DMS53 treated with DMSO at 0.1 percent for 48 hours (cell line): ENCODE measurements around the gene SLC48A1.

ENCODE experiments used
- DNase-seq: peaks from one replicate; lab custom pipeline; 2025; ENCODE audit not compliant: unreplicated experiment; lab: John Stamatoyannopoulos, UW

The SLC48A1 gene

GRCh38 chr12:47744005-47744651 is 28.9 kb upstream of the SLC48A1 start:
- DNase-seq: peak; percentile 96

DNA sequence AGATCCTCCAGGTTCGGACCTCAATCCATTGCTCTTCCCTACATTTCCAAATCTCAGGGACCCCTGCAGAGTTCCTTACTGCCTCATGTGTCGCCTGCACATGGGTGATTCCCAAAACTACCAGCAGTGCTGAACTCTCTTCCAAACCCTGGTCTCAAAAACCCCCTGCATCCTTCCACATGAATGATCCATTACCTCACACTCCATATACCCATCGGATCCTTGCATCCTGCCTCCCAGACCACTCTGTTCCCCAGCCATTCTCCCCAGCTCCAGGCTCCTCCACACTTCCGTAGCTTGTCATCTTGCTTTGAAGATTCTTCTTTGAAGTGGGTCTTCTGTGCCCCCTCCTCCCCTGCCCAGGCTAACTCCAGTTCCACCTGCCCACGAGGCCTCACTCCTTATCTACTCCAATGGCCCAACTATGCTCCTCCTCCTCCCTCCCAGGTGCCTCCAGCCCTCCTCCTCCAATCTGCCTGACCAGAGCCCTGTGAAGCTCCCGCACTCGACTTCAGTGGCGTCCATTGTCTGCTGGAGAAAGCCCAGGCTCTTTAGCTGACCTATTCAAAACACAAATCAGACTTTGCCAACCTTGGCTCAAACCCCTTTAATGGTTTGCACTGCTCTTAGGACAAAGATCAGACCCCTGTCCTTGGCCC is 28.1 kb upstream of the SLC48A1 start:
- no peak for DNase-seq

GRCh38 chr12:47745485-47746041 is 27.5 kb upstream of the SLC48A1 start:
- DNase-seq: no peak

GRCh38 chr12:47746073-47746472 is 27.0 kb upstream of the SLC48A1 start:
- DNase-seq: no peak

- DNase-seq: no peak
These were observed 26.5 kb upstream of the SLC48A1 start for GRCh38 chr12:47746523-47746922.

DNA sequence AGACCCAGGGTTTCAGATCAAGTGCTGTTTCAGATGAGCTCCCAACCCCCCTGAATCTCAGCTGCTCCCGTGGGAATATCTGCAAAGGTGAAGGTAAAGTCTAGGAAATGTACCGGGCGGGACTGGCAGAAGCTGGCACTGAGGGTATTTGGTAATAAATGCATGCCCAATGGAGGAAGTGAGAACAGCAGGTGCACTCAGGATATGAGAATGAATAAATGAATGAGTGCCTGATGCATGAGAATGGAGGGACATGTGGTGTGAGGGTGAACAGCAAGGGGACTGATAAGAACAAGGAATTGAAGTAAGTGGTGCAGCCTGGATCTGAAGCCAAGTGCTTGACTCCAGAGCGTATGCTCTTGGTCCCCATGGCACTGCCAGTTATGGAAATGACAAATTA is 25.9 kb upstream of the SLC48A1 start:
- no peak for DNase-seq

GRCh38 chr12:47747596-47748506 is 25.2 kb upstream of the SLC48A1 start:
- DNase-seq: no peak

DNA sequence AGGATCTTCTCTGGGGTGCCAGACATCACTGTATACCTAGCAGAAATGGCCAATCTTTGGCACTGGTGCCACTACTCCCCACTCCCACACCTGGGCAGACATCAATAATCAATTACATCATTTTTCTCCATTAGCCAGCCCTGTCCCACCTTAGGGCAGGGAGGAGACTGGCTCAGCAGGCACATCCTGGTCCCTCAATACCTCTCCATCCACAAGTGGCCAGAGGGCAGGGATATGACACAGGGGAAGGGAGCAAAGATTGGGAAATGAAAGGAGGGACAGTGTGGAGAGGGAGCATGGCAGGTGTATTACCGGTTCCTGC is 24.6 kb upstream of the SLC48A1 start:
- DNase-seq: no peak

DNA sequence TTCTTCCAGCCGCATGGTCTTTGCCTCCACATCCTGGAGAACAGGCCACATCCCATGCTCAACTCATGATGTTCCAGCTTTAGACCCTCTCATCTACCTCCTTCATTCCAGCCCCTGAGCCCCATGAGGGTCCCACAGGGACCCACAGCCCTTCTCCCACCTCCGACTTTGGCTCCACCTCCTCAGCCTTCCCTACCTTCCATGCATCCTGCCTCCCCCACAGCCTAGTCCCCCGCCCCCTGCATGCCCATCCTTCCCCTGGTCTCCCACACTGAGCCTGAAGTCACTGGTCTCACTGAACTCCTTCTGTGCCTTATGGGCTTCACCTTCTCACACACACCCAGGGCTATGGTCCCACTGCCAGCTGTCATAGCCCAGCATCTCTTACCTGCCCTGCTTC is 24.1 kb upstream of the SLC48A1 start:
- no peak for DNase-seq

DNA sequence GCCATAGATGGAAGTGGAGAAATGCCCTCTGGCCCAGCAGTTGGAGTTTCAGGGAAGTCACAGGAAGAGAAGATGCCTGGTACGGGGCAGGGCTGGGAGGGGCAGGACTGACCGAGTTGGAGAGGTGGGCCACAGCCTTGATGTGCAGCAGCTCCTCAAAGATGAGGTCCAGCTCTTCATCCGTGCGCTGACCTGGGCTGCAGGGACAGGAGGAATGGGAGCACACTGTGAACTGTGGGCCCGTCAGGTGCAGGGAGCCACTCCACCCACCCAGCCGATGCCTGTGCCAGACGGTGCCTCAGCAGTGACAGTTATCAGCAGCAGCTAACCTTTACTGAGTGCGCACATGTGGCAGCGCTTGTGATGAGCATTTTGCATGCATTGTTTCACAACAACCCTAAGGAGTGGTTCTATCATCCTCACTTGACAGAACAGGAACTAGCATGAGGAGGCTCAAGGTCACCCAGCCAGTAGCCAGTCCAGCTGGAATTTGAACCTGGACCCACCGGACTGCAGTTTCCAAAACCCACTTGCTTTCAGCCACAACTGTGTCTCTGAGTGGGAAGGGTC is 22.7 kb upstream of the SLC48A1 start:
- DNase-seq: no peak

DNA sequence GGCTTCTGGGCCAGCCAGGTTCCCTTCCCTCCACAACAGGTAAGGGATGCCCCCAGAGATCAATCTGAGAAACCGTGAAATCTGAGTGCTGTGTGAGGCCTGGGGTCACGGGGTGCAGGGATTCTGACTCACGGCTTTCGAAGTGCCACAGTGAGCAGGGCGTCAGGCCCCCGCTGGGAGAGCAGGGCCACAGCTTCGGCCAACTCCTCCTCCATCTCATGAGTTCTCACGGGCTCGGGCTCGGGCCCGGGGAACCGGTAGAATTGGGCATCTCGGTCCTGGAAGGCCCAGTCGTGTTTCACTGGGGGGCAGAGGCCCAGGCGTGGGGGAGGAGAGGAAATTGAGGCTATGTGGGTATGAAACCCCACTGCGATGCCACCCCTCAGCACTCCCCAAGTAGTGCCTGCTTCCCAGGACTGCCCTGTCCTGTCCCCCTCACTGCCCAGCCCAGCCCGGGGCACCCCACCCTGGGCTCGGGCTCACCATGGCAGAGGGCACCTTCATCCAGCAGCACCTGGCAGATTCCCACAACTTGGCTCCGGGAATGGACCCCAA is 22.0 kb upstream of the SLC48A1 start:
- DNase-seq: no peak

- no peak for DNase-seq
These were observed 21.5 kb upstream of the SLC48A1 start for GRCh38 chr12:47751561-47751960.

DNA sequence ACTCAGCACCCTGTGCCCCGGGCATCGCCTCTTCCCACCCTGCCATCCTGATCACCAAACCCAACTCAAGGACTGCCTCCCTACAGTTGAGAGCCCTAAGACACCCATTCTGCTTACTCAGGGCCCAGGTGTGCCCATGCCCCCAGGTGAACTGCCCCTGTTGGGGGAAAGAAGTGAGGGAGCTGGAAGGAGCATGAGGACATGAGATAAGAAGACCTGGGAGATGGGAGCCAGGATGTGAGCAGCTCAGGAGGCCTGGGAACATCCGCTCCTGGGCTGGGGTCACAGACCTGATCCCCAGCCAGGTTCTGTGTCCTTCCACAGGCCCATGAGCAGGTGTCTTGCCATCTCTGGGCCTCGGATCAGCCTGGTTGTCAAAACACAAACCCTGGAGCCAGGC is 20.9 kb upstream of the SLC48A1 start:
- DNase-seq: no peak

GRCh38 chr12:47752552-47752951 is 20.5 kb upstream of the SLC48A1 start:
- no peak for DNase-seq

DNA sequence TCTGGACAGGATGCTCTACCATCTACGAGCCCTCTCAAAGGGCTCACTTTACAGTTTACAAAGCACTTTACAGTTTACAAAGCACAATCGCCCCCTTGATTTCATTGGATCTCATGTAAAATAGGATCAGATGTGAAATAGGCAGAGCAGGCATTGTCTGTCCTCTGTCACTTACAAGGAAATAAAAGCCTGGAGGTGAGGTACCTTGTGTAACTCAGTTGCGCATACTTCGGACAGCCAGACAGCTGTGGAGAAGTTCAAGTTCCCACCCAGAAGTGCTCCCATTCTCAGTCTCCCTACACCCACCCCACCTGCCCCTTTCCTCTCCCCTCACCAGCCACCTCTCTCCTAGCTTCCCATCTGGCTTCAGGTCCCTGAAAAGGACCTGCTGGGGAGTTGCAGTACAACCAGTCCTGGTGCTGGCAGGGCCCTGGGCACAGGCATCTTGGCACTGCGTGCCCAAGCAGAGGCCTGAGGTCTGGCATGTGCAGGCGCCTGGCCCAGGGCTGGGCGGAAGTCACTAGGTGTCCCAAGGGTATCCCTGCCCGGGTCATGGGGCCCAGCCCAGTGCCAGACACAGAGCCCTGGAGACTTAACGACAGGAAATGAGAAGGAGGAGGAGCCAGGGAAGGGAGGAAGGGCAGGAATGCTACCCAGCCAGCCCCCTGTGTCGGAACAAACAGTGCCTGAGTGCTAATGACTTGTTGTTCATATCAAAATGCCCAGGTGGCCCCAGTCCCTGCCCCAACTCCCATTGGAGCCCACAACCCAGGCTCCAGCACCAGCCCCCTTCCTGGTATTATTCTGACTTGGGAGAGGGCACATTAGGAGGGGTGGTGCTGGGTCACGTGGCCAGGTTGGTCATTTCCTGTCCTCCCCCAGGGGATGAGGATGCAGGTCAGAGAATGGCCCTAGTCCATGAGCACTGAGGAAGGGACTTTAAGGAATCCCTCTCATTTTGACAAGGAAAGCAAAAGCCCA is 19.7 kb upstream of the SLC48A1 start:
- no peak for DNase-seq

- DNase-seq: no peak
These were observed 18.9 kb upstream of the SLC48A1 start for GRCh38 chr12:47754126-47754525.

DNA sequence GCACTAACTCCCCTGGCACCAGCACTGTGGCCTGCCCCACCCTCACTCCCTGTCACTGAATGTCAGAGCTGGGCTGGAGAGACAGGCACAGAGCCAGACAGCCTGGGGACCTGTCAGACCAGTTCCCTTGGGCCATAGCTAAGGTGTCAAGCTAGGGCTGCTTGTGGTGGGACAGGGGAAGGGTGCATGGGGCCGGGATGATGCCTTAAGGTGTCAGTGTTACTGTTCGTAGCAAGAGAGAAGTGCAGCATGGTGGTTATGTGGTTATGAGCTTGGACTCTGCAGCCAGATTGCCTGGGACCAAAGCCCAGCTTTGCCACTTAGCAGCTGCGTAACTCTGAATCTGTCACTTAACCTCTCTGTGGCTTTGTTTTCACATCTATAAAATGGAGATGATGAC is 18.2 kb upstream of the SLC48A1 start:
- DNase-seq: peak; percentile 55

GRCh38 chr12:47755655-47756562 is 17.1 kb upstream of the SLC48A1 start:
- no peak for DNase-seq

- no peak for DNase-seq
These were observed 15.6 kb upstream of the SLC48A1 start for GRCh38 chr12:47757364-47757839.
